Activated CD4-positive, alpha-beta T cell treated with anti-CD3 and anti-CD28 coated beads, Interleukin-2, Interleukin-4, amounts not matched to agents 100 ng/mL and 50 ng/mL, durations not matched to agents 16 hours and 8 hours (primary cell): ENCODE data around the gene ARHGEF4.
A peak's percentile ranks its signal among the peaks of the same experiment; 100 is the strongest.
"Not testable (repeated sequence)": the region's sequence is repeated elsewhere in the genome, so short reads cannot be mapped to it uniquely, and the experiment has no call there.

Experiments
- DNase-seq: peaks from one replicate; pipeline ENCODE4 v3.0.0-alpha.2; 2020; ENCODE audit warnings: low spot score

ARHGEF4 gene

DNA sequence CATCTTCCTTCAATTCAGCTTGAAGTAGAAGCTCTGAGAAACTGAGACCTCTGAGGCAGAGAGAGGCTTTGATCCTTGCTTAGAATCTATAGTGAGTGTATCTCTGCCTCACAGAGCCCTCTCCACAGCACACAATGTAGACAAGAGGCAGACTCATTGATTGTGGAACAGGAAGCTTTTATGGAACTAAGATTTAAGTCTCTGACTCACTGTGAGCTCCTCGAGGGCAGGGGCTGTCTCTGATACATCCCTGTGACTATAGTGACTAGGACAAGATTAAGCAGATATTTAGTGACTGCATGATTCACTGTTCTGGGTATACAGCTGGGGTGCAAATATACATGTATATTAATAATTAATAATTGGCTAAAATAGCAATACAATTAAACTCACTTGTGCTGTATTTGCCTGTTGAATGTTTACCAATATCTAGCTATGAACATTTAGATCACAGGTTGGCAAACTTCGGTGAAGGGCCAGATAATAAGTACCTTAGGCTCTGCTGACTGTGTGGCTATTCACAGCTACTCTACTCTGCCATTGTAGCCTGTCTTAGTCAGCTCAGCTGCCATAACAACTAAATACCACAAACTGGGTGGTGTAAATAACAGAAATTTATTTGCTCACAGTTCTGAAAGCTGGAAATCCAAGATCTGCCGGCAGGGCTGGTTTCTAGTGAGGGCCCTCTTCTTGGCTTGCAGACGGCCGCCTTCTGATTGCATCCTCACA is 54.4 kb downstream of the ARHGEF4 start:
- no peak for DNase-seq

DNA sequence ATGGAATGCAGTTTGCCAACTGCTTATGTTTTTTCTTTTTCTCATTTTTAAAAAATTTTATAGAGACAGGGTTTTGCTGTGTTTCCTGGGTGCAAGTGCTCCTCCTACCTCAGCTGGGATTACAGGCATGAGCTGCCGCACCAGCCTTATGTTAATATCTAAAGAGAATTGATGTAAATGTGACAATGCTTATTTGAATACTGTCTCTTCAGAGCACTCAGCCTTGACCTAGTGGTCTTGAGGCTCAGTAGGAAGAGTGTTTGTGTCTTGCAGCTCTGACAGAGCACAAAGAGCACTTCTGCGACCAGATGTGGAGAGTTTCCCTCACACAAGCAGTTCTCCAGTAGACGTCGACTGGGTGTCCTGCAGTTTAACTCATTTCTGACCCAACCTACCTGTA is 55.3 kb downstream of the ARHGEF4 start:
- no peak for DNase-seq

DNA sequence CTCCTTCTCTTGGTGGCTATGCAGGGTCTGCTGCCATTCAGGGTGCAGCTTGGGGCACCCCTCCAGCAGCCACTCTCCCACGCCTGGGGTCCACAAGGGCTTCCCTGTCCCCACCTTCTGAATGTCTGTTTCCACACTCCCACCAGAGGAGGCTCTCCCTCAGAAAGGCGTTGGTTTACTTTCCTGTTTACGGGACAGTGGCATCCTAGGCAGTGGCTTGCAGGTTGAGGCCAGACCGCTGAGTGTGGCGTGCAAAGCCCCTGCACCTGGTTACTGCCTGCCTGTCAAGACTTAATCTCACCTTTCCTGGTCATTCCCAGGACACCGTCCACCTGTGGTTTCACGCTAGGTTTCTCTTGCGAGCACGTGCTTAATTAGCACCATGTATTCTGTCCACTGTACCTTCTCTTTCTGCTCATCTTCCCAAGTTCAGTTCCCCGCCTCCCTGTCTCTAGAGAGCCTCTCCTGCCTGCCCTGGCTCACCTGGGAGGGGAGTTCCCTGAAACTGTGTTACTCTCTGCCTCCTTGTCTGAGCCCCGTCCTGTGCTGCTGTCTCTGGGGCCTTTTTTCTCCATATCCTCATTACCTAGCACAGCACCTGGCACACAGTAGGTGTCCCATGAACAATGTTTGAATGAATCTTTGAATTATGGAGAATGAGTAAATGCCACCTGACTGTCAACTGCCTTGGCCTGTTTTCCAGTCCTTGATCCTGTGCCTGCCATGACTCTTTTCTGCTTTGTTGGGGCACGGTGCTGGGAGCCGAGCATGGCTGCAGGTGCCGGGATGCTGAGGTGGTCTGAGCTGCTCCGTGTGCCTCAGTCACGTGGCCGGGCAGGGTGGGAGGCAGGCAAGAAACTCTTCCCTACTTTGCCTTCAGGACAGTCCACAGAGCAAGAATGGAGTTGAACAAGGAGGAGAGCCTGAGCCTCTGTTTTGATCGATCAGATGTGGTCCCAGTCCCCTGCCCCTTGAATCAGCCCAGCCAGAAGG is 56.4 kb downstream of the ARHGEF4 start:
- no peak for DNase-seq

DNA sequence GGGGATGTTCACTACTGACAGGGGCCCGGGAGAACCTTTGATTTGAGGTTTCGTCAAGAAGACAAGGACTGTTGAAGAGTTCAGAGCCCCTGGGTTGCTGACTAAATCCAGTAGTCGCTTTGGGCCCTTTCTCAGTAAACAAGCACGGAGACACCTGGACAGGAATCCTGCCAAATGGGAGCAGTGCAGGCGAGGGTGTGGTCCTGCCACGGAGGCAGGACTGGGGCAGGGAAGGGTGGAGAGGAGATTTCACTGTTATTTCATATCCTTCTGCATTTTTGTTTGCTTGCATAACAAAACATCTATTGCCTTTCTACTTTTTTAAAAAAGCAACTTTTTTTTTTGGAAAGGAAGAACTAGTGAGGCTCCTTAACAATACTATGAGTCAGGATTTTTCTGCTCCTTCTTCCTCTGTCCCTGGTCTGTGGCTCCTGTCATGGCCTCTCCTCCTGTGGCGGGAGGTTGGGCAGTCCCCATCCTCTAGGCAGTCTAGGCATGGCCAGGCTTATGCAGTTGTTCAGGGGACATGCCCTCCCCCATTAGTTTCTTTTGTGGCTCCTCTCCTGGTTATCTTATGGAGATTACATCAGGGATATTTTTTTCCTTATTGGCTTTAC is 57.7 kb downstream of the ARHGEF4 start:
- DNase-seq: no peak

DNA sequence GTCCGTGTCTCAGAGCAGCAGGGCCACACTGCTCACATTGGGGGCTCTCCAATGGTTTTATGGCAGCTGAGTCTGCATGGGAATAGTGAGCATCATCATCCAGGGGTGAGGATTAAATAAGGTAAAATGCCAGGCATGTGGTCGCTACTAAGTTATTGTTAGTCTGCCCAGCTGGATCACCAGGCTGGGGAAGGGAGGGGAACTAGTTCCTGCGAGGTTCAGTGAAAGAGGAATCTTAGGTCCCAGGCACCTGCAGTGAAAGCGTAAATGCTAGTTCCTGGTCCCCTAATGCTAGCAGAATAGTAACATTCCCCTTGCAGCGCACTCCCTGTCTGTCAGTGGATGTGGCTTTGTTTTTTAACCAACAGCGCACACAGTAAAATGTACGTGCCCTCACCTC is 60.1 kb downstream of the ARHGEF4 start:
- no peak for DNase-seq

DNA sequence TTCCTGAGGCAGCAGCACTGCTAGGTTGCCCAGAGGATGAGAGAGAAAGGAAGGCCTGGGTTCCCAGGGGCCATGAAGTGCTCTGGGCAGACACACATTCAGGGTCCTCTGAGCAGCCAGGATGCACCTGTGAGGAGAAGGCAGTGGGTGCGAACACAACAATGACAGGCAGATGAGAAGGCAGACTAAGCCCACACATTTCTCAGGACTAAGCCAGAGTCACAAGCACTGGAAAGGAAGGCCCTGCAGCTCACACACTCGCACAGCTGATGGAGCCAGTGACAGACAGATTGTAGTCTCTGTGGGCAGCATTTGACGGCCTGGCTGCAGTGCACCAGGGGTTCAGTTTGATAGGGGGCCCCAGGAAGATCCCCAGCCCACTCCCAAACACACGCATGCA is 61.8 kb downstream of the ARHGEF4 start:
- no peak for DNase-seq

DNA sequence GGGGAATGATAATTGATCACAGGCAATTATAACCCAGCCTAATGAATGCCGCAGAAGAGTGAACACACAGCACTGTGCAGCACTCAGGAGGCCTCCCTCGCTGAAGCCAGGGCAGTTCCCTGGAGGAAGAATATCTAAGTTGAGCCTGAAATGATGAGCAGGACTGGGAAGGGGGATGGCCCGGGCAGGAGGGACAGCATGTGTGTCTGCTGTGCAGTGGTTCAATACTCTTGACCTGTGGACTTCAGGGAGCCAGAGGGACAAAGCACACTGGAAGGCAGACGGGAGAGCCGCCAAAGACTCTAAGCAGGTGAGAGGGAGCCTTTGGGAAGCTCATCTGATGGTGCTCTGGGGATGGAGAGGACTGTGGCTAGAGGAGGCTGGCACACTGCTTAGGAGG is 62.6 kb downstream of the ARHGEF4 start:
- DNase-seq: no peak

DNA sequence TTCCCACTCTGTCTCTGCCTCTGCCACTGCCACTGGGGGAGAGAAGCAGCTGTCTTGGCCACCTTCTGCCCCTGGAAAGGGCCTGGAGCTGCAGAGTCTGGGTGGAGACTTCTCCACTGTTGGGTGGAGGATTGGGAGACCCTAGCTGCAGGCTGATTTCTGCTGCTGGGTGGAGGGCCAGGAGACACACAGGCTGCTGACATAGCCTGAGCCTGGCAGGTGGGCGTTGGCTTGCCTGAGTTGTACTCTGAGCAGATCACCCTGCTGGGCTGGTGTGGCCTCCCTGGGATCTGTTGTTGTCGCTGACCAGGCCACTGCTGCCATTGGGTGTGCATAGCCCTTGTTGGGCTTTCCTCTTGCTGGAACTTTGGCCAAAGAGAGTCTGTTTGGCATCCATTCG is 64.3 kb downstream of the ARHGEF4 start:
- DNase-seq: no peak

DNA sequence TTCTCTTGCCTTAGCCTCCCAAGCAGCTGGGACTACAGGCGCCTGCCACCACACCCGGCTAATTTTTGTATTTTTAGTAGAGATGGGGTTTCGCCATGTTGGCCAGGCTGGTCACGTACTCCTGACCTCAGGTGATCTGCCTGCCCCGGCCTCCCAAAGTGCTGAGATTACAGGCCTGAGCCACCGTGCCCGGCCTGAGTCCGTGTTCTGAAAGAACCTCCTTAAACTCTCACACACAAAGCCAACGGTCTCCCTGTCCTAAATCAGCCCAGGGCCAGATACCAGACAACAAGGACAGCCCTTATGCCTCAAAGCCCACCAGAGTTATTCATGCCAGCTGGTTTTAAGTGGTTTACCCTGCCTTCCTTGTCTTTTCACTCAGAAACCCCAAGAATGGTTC is 64.9 kb downstream of the ARHGEF4 start:
- not testable (repeated sequence) for DNase-seq

DNA sequence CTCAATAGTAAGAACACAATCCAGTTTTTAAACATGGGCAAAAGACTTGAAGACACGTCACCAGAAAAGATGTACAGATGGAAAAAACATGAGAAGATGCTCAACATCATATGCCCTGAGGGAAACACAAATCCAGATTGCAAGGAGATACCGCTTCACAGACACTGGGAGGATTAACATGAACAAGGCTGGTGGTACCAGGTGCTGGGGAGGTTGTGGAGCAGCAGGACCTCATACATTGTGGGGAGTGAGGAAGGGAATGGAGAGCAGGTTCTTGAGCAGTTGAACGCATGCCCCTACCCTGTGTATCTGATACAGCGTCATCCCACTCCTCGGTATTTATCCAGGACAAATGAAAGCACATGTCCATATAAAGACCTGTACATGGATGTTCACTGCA is 72.1 kb downstream of the ARHGEF4 start:
- DNase-seq: no peak

DNA sequence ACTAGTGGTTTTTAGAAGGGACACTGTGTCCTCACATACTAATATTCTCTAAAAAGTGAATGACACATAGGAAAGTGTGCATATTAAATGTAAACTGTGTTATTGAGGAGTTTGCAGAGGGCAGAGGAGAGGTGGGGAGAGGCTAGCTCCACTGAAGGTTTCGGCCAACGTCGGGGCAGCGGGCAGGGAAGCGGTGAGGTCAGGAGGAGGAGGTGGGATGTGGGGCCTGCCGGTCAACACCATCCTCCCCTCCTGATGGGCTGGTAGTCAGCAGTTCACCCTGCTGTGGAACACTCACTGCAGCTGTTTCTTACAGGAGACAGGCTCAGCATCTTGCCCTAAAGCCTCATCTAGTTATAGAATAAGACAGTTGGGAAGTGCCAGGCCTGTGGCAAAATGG is 74.2 kb downstream of the ARHGEF4 start:
- DNase-seq: no peak

DNA sequence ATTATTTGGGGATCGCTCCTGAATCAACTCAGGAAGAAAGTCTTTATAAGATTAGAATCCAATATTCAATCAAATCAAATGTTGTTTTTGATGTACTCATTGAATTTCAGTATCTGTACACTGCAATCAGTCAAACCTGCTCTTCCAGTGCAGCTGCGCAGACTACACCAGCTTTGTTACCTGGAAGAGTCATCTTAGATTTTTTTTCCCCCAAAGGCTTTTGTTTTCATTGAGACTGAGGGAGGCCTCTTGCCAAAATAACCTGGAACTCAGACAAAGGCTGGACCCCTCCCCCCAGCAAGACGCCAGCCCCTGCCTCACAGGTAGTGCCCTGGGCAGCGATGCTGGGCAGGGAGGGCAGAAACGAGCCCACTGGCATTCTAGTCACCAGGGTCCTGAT is 74.8 kb downstream of the ARHGEF4 start:
- no peak for DNase-seq

DNA sequence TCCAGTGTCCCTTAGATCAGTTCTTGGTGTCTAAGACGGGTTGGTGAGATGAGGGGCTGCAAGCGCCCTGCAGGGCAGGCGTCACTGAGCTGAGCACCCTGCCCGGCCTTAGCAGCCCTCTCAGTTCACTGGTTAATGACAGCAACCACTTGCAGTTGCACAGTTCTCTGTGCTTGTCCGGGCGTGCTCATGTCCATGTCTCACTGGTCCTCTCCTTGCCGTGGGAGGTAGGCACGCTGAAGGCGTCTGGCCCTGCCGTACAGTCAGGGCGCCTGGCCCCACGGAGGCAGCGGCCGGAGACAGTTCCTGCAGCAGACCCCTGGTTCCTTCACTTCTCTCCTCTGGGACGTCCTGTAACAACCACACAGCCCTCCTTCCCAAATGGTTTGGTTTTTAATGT is 75.3 kb downstream of the ARHGEF4 start:
- DNase-seq: no peak

DNA sequence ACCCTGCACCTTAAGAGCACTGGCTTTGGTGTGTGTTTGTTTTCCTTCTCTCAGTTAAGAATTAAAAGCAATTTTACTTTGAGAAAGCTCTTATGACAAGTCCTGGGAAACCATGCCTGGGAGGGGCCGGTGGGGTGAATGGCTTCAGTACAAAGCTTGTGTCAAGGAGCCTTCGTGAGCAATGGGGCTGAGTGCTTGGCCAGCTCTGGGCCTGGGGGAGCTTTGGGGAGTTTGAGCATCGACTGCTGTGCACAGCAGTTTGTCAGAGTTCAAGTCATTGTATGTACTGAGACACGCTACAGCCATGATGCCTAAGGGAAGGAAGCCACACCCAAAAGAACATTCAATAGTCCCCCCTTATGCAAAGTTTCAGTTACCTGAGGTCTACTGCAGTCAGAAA is 75.8 kb downstream of the ARHGEF4 start:
- DNase-seq: no peak

DNA sequence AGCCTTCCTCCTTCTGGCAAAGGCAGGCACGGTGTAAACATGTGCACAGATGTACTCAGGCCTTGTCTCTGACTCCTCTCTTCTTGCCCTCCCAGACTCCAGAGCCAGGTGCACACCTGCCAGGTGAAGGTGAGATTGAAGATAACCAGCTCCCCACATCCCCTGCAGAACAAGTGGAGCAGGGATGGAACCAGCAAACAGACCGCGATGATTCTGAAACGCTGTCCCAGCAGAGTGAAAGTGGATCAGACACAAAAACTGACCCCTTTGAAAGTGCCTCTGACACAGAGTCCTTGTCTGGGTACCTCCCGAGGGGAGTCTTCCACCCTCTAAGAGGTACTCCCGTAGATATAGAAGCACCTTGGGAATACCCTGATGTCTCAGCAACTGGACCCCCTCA is 77.2 kb downstream of the ARHGEF4 start:
- DNase-seq: no peak

DNA sequence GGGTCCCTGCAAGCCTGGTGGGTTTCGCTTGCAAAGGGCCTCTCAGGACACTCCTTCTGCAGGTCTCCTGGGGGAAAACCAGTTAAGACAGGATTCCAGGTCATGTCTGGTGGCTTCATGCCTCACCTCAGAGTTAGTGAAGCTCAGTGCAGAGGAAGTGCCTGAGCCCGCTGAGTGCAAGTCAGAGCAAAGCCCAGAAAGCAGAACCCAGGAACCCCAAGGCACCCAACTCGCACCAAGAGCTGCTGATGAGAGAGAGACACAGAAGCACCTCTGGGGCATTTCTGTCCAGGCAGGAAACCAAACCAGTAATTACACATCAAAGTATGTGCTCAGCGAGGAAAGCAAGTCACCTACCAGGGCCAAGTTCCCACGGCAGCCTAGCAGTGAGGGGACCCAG is 78.4 kb downstream of the ARHGEF4 start:
- no peak for DNase-seq

DNA sequence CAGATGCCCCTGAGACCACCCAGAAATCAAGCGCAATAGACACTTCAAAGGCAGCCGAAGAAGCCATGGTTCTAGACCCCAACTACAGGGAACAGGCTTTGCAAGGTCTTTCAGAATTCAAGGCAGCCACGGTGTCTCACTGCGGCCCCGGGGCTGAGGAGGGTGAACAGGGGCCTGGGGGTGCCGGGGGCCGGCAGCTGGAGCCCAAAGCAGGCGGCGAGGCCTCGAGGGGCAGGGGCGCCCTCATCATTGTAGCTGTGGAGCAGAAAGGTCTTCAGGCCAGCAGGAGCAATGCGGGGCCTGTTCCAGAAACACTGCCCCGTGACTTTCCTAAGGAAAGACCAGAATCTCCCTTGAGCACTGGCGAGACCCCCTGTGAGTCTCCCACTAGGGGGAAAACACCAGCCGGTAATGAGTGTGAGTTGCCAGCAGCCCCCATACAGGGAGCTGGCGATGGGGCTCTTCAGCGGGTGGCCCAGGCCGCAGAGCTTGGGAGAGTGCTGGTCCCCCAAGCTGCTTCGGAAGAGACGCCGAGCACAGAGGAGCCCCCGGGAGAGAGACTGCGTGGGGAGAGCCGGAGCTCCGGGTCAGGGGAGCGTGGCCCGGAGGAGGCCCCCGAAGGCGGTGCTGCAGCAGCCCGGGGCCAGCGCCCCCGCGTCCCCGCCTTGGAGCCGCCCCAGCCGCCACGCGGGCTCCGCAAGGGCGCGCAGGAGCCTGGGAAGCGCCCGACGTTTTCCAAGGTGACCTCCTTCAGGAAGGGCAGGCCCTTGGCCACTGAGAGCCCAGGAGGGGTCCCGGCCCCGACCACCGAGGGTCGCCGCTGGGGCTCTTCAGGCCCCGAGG is 79.1 kb downstream of the ARHGEF4 start:
- DNase-seq: no peak

DNA sequence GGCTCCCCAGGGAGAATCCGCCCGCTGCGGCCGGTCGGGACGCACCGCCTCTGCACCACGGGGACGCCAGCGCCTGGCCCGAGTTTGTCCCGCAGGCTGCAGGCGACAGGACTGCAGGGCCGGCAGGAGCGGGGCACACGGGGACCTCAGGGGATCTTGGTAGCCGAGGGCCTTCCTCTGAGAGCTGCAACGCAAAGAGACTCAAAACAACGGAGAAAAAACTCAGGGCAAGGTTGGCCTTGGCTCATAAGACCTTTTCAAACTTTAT is 79.7 kb downstream of the ARHGEF4 start:
- no peak for DNase-seq

DNA sequence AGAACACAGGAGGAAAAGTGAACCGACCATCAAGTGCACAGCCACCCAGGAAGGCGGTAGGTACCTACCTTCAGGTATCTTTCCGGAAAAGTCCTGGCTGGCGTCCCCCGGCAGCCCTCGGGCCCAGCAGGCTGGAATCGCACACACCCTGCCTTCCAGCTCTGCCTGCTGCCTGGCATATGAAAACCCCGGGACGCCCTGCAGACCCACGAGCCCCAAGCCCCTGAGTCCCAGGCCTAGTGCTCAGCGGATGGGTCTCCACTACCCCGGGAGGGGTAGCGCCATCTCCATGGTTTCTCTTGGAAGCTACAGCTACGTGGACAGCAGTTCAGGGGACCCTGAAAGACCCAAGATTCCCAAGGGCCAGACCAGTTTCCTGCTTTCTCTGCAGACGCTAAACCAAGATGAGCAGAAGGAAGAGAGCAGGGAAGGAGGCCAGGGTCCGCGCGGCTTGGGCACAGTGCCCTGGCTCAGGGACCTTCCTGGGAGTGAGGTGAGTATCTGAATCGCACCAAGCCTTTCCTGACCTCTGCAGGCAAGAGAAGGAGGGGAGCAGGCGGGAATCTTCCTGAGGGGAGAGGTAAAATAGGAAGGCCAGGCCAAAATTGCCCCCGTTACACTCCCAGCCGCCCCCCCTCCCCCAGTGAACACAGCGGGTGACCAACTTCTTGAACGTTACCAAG is 80.4 kb downstream of the ARHGEF4 start:
- DNase-seq: no peak

DNA sequence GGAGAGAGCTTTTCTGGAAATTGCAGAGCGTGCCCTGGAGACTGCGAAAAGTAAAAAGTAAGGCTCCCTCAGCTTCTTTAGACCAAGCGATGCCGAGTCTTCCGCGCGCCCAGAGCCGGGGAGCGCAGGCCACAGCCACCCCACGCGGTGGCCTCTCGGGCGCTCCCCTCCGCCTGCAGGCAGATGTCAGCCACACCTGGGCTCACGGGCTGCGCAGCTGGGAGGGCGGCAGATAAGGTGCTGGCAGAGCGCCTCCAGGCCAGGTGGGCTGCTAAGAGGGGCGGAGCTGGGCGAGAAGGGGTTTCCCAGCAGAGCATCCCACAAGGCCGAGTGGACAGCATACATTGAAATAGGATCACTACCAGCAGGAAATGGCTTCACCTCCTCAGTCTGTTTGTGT is 81.7 kb downstream of the ARHGEF4 start:
- no peak for DNase-seq

DNA sequence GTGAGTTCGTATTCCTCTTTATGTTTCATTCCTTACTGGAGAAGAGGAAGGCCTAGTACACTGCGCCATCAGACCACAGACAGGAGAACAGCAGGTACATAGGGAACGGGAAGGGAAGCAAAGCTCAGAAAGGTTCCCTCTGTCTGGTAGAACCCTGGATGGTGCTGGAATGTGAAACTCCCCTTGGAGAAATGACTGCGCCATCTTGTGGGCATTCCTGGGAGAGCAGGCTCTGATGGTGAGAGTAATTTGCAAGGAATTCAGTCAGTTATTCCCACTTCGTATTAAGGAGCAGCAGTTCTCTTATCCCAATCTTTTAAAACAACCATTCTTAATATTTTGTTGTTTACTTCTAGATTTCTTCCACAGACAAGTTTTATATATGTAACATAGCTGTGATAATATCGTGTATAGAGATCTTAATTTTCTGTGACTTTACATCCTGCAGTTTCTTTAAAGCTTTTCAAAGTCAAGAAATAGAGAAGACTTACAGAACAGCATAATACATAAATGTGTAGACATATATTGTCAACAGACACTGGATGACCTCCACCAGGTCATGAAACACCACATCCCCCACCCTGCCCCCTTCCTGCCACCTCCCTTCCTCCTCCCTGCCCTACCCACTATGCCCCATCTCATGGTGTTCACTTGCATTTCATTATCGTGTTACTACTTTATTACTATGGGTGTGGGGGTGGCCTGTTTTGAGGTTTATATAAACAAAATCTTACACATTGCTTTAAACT is 83.9 kb downstream of the ARHGEF4 start:
- peak; percentile 31 for DNase-seq
